Psoas muscle (tissue), 8 donors: Measurements from ENCODE around the gene CD46. TPM values are rescaled to one million over a fixed set of nuclear protein-coding genes. Genes with fewer than 3 reads are reported as not detected.

Source experiments
- ATAC-seq, 4 donors: fragments of 200-7000 bp; cut with Tn5 transposase; one replicate each; pipeline ENCODE4 v1.9.1; 2020; ENCODE audit warnings: moderate library complexity in 3 of 4, mild to moderate bottlenecking in 2 of 4
- DNase-seq, 2 donors: peaks; one replicate each; pipeline ENCODE4 v3.0.0-alpha.2; 2020
- H3K27ac ChIP-seq: fragments of 200-600 bp; one replicate; pipeline ENCODE4 v1.8.0; 2022
- H3K27me3 ChIP-seq, 3 donors: fragments of 200-600 bp in 1 of 3; one replicate each; pipeline versions ENCODE4 v1.6.1 to v1.8.0; 2013 to 2022; ENCODE audit warnings: low read length in 2 of 3, mild to moderate bottlenecking in 2 of 3, moderate library complexity in 1 of 3; ENCODE audit not compliant: insufficient read depth in 3 of 3
- H3K36me3 ChIP-seq, 2 donors: fragments of 200-600 bp in 1 of 2; one replicate each; pipeline versions ENCODE4 v1.6.1 to v1.8.0; 2013 to 2022; ENCODE audit warnings: low read depth in 1 of 2, mild to moderate bottlenecking in 1 of 2, moderate library complexity in 1 of 2; ENCODE audit not compliant: insufficient read depth in 1 of 2
- H3K4me1 ChIP-seq: fragments of 200-600 bp; one replicate; pipeline ENCODE4 v1.8.0; 2022
- H3K4me3 ChIP-seq: fragments of 200-600 bp; one replicate; pipeline ENCODE4 v1.8.0; 2022; ENCODE audit warnings: mild to moderate bottlenecking
- H3K9me3 ChIP-seq: fragments of 200-600 bp; one replicate; pipeline ENCODE4 v1.8.0; 2022
- WGBS, 3 donors: extraction: QIAGEN DNeasy Blood & Tissue Kit; methylation state at CpG; one replicate each; pipeline versions ENCODE4 v1.1.6 to v1.1.7; 2013; 5-methylcytosine and 5-hydroxymethylcytosine counted together
- intact Hi-C, 2 donors: fragments of 100-400 bp; cut with DNase I; formaldehyde crosslinking; loops; one replicate each; pipeline versions ENCODE4 v1.11.0 to v1.14.2; 2022
- polyA plus RNA-seq, 3 donors: library from polyadenylated mRNA; stranded (reverse); fragments of 200-250 nt; gene quantifications; one replicate each; pipeline ENCODE4 v1.2.3, GENCODE V29; 2013
- total RNA-seq, 4 donors: library from RNA; stranded (reverse); fragmentation: NEBNext Ultra II Directional in 2 of 4; extraction: Animal tissue kit (Norgen Biotek cat#: 25700) in 2 of 4; gene quantifications; one replicate each; pipeline versions ENCODE4 v1.2.1 to v1.2.4, GENCODE V29; 2021 to 2023
- TF ChIP-seq, protein P1 (sequence below): fragments of 200-600 bp; IDR thresholded peaks from one replicate; pipeline ENCODE4 v1.8.0; 2022; ENCODE audit warnings: antibody characterized with exemption
- donor health status: healthy with polysubstance abuse.
- donor health status: DM: no; HTN: no; CAD: no; lungs with moderate emphysema.
- donor health status: Bipolar disorder and iron deficiency.
- donor health status: healthy.
- donor health status: DM: yes; HTN: yes; CAD: no.
- donor health status: DM: no; HTN: no; CAD: no.
- donor health status: DM: no; HTN: no; CAD: no.
- donor health status: DM: yes; HTN: yes; CAD: no.

The CD46 gene
- total and polyA plus RNA-seq, 7 donors, result 33.9 to 66.3 (median 44.1) TPM

DNA sequence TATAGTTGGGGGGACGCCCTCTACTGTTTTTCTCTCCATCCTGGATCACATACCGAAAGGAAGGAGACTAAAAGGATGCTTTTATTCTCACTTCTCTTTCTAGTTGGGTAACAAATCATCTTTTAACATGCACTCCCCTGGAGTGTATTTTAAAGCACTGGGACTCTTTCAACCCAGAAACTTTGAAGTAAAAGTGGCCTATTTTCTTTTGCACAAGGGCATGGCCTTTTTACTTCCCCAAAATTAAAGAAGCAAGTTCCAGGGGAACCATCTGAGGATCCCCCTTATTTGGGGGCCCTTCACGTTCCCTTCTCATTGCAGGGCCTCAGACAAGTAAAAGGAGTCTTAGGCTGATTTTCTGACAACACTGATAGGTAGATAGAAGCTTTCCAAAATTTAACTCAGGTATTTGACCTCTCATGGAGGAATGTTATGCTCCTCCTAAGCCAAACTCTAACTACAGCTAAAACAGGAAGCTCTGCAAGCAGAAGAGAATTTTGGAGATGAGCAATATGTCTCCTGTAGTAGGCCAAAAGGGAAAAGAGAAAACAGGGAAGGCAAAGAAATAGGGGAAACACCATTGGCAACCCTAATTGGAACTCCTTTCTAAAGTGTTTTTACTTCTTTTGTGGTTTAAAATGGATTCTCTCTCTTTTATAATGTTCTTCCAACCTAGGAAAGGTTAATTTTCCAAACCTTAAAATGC, 8.9 kb upstream of the CD46 start:
- TF ChIP-seq, protein P1, sequence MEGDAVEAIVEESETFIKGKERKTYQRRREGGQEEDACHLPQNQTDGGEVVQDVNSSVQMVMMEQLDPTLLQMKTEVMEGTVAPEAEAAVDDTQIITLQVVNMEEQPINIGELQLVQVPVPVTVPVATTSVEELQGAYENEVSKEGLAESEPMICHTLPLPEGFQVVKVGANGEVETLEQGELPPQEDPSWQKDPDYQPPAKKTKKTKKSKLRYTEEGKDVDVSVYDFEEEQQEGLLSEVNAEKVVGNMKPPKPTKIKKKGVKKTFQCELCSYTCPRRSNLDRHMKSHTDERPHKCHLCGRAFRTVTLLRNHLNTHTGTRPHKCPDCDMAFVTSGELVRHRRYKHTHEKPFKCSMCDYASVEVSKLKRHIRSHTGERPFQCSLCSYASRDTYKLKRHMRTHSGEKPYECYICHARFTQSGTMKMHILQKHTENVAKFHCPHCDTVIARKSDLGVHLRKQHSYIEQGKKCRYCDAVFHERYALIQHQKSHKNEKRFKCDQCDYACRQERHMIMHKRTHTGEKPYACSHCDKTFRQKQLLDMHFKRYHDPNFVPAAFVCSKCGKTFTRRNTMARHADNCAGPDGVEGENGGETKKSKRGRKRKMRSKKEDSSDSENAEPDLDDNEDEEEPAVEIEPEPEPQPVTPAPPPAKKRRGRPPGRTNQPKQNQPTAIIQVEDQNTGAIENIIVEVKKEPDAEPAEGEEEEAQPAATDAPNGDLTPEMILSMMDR, result no peak
- H3K27me3 ChIP-seq, result no peaks in the 10 kb centered on the region
- intact Hi-C loops, result no loop called here
- H3K36me3 ChIP-seq, result no peaks in the 10 kb centered on the region
- H3K4me1 ChIP-seq, result no peaks in the 10 kb centered on the region
- H3K27ac ChIP-seq, result no peak overlapping the region
- WGBS, 3 donors, result 86 to 88% (median 87%) methylated on average over 3 of the region's 3 CpGs
- no peak for DNase-seq
- H3K9me3 ChIP-seq, result no peaks in the 10 kb centered on the region
- no peak overlapping the region for H3K4me3 ChIP-seq
- ATAC-seq, result no peak

DNA sequence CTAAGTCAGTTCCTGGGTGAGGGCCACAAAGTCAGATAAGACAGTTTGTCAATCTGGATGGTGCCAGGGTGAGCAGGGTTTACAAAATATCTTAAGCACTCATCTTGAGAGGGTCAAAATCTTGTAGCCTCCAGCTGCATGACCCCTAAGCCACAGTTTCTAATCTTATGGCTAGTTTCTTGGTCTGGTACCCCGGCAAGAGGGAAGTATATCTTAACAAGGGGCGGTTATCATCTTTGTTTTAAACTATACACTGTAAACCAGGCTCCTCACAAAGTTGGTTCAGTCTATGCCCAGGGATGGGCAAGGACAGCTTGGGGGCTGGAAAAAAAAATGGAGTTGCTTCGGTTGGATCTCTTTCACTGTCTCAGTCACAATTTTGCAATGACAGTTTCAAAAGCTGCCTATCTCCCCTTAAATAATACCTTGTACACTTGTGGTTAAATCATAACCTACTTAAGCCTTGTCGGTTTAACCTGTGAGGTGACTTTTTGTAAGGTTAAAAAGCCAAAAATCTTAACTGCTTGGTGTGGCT, 7.8 kb upstream of the CD46 start:
- H3K27me3 ChIP-seq, result no peaks in the 10 kb centered on the region
- ATAC-seq, result no peak
- intact Hi-C loops, result no loop called here

DNA sequence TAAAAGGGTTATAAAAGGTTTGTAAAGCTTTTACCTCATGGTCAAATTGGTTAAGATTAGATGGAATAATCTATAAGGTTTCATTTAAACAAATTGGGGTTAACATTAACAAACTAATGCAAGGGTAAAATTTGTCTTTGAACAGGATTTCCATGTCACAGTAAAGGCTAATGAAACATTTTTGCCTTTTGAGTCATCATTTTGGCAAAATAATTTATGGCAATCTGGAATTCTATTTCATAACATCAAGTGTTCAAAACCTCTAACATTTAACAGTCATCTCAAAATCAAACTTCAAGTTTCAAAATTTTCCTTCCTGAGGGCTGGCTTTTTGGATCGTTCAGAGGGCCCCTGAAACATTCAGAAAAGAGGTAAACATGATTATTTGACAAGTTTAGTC, 6.6 kb upstream of the CD46 start:
- Histone ChIP-seq H3K4me1 (peaks cover under 1% of the 10 kb centered on the region), H3K36me3 (no peaks in the 10 kb centered on the region), H3K27ac (no peak overlapping the region), H3K27me3 (no peaks in the 10 kb centered on the region), H3K9me3 (no peaks in the 10 kb centered on the region), H3K4me3 (no peak overlapping the region)
- intact Hi-C loops, result no loop called here
- DNase-seq (no peak), ATAC-seq (no peak)
- TF ChIP-seq, protein P1, result no peak
- 57 to 78% (median 60%) methylated on average over 1 of the region's 1 CpG for WGBS, 3 donors

More for the DNA sequence above, 7.8 kb upstream of the CD46 start:
- Histone ChIP-seq H3K4me1 (no peaks in the 10 kb centered on the region), H3K9me3 (no peaks in the 10 kb centered on the region), H3K27ac (no peak overlapping the region), H3K4me3 (no peak overlapping the region), H3K36me3 (no peaks in the 10 kb centered on the region)
- 90 to 97% (median 91%) methylated on average over 4 of the region's 4 CpGs for WGBS, 3 donors
- no peak for DNase-seq
- TF ChIP-seq, protein P1, result no peak

DNA sequence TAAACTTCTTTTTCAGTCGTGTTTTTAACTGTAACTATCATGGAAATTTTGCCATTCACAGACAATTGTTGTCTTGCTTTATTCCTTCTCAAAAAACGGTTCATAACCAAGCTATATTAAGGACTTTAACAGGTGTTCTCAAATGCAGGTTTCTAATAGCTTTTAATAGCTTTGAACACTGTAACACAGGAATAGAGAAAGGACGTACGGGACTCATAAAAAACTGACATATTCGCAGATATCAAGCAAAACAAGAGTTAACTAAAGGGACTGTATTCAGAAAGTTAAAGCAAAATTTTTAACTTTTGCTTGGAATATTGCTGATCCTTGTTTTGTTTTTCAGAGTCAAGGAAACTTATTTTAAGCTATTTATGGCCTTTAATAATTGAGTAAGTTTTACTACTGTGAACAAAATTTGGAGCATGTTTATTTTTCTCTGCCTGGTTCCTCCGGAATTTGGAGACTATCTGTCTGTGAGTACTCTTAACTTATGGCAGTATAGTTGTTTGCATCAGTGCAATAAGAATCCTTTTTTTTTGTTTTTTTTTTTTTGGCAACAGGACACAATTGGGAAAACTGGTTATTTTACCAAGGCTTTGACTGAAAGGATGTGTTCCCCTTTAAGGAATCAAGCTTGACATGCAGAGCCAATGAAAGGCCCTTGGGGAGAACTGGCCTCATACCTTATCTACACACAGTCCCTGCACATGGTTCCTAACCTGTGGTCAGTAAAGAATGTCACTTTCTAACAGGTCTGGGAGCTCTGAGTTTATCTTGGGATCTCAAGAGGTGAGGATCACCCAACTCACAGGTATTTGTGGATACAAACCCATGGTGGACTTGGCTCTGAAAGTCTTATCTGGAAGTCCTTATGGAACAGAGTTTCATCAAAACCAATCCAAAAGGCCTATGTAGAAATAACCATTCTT, 5.8 kb upstream of the CD46 start:
- Histone ChIP-seq H3K4me1 (peaks cover 9% of the 10 kb centered on the region), H3K27ac (no peak overlapping the region), H3K27me3 (no peaks in the 10 kb centered on the region), H3K4me3 (no peak overlapping the region), H3K9me3 (no peaks in the 10 kb centered on the region), H3K36me3 (no peaks in the 10 kb centered on the region)
- intact Hi-C loops, result no loop called here
- 70 to 82% (median 73%) methylated on average over 6 of the region's 6 CpGs for WGBS, 3 donors
- ATAC-seq (no peak), DNase-seq (no peak)
- TF ChIP-seq, protein P1, result no peak
